ENCODE results near the gene LHFPL3.

The LHFPL3 gene

GRCh38 chr7:104627516-104627915 lies 299.1 kb downstream of the LHFPL3 start:
- peak; percentile 17 for DNase-seq
- Histone ChIP-seq H3K27me3 (no peaks in the 10 kb centered on the region), H3K4me3 (ENCODE audit: low read depth, low read length) (no peak overlapping the region), H3K9me3 (no peaks in the 10 kb centered on the region), H3K4me1 (peaks cover 48% of the 10 kb centered on the region), H3K36me3 (no peaks in the 10 kb centered on the region)
- TF ChIP-seq CTCF (IDR thresholded peaks at IDR 0.05; ENCODE audit: low read depth, low read length): no peak

- peak; percentile 60 for DNase-seq
- no peak for TF ChIP-seq CTCF (IDR thresholded peaks at IDR 0.05; ENCODE audit: low read depth, low read length)
- H3K36me3 ChIP-seq: no peaks in the 10 kb centered on the region
- no peaks in the 10 kb centered on the region for H3K9me3 ChIP-seq
- peaks cover 47% of the 10 kb centered on the region for H3K4me1 ChIP-seq
- H3K27me3 ChIP-seq: no peaks in the 10 kb centered on the region
- no peak overlapping the region for H3K4me3 ChIP-seq (ENCODE audit: low read depth, low read length)
Measured at GRCh38 chr7:104628017-104628416, 299.6 kb downstream of the LHFPL3 start.

GRCh38 chr7:104629408-104629807 lies 301.0 kb downstream of the LHFPL3 start:
- Histone ChIP-seq H3K9me3 (no peaks in the 10 kb centered on the region), H3K36me3 (no peaks in the 10 kb centered on the region), H3K4me1 (peaks cover 47% of the 10 kb centered on the region), H3K4me3 (ENCODE audit: low read depth, low read length) (no peak overlapping the region), H3K27me3 (no peaks in the 10 kb centered on the region)
- TF ChIP-seq CTCF (IDR thresholded peaks at IDR 0.05; ENCODE audit: low read depth, low read length): no peak
- peak; percentile 82 for DNase-seq

GRCh38 chr7:104640506-104640905 lies 312.1 kb downstream of the LHFPL3 start:
- Histone ChIP-seq H3K4me1 (no peaks in the 10 kb centered on the region; the same call in 1 of the 2 replicates), H3K27me3 (no peaks in the 10 kb centered on the region), H3K9me3 (no peaks in the 10 kb centered on the region), H3K4me3 (ENCODE audit: low read depth, low read length) (no peak overlapping the region), H3K36me3 (no peaks in the 10 kb centered on the region)
- TF ChIP-seq CTCF (IDR thresholded peaks at IDR 0.05; ENCODE audit: low read depth, low read length): no peak
- no peak for DNase-seq

GRCh38 chr7:104642560-104642959 lies 314.2 kb downstream of the LHFPL3 start:
- H3K4me1 ChIP-seq: no peaks in the 10 kb centered on the region; the same call in 1 of the 2 replicates
- peak; percentile 40 for DNase-seq

More at GRCh38 chr7:104642560-104642959, 314.2 kb downstream of the LHFPL3 start:
- H3K4me3 ChIP-seq (ENCODE audit: low read depth, low read length): no peak overlapping the region
- H3K27me3 ChIP-seq: no peaks in the 10 kb centered on the region
- H3K36me3 ChIP-seq: no peaks in the 10 kb centered on the region
- H3K9me3 ChIP-seq: no peaks in the 10 kb centered on the region
- TF ChIP-seq CTCF (IDR thresholded peaks at IDR 0.05; ENCODE audit: low read depth, low read length): no peak

Data from BE2C (cell line).